HT1080 (cell line): ENCODE results near the gene PPP3CA. TPM values are rescaled to one million over a fixed set of nuclear protein-coding genes. Genes with fewer than 3 reads are reported as not detected.
A peak's percentile ranks its signal among the peaks of the same experiment; 100 is the strongest.

Experiments used
- DNase-seq: peaks from one replicate; pipeline ENCODE4 v3.0.0-alpha.2; 2015; ENCODE audit warnings: low read depth
- total RNA-seq: library from RNA; depleted of rRNA; stranded (reverse); fragments of >200 nt; shearing (Covaris generic); gene quantifications from 2 replicates; pipeline ENCODE4 v1.2.3, GENCODE V29; 2014

The PPP3CA gene
- total RNA-seq, 1 experiment from 2014 or later = 39.6 TPM

- DNase-seq = no peak
Observed at GRCh38 chr4:101289306-101289705, 58.0 kb downstream of the PPP3CA start.

- no peak for DNase-seq
Observed at GRCh38 chr4:101288365-101289145, 58.8 kb downstream of the PPP3CA start.

GRCh38 chr4:101287324-101287723, 60.0 kb downstream of the PPP3CA start:
- no peak for DNase-seq

GRCh38 chr4:101286663-101287062, 60.7 kb downstream of the PPP3CA start:
- no peak for DNase-seq

- no peak for DNase-seq
Observed at GRCh38 chr4:101285985-101286384, 61.3 kb downstream of the PPP3CA start.

GRCh38 chr4:101284546-101284945, 62.8 kb downstream of the PPP3CA start:
- no peak for DNase-seq

GRCh38 chr4:101283434-101283833, 63.9 kb downstream of the PPP3CA start:
- DNase-seq = no peak

GRCh38 chr4:101282076-101282844, 65.1 kb downstream of the PPP3CA start:
- DNase-seq = no peak

- no peak for DNase-seq
Observed at GRCh38 chr4:101280866-101281600, 66.3 kb downstream of the PPP3CA start.

GRCh38 chr4:101279377-101279871, 67.9 kb downstream of the PPP3CA start:
- peak; percentile 48 for DNase-seq

- peak; percentile 49 for DNase-seq
Observed at GRCh38 chr4:101277671-101278070, 69.7 kb downstream of the PPP3CA start.

GRCh38 chr4:101276661-101277060, 70.7 kb downstream of the PPP3CA start:
- no peak for DNase-seq

- no peak for DNase-seq
Observed at GRCh38 chr4:101274888-101275752, 72.2 kb downstream of the PPP3CA start.

- peak; percentile 58 for DNase-seq
Observed at GRCh38 chr4:101271516-101271915, 75.8 kb downstream of the PPP3CA start.

- DNase-seq = no peak
Observed at GRCh38 chr4:101269682-101270081, 77.6 kb downstream of the PPP3CA start.

GRCh38 chr4:101265816-101266172, 81.5 kb downstream of the PPP3CA start:
- no peak for DNase-seq

GRCh38 chr4:101264993-101265815, 82.1 kb downstream of the PPP3CA start:
- no peak for DNase-seq

GRCh38 chr4:101264512-101264911, 82.8 kb downstream of the PPP3CA start:
- DNase-seq = no peak

GRCh38 chr4:101262683-101263082, 84.6 kb downstream of the PPP3CA start:
- no peak for DNase-seq

GRCh38 chr4:101259876-101260275, 87.5 kb downstream of the PPP3CA start:
- DNase-seq = no peak
